DND-41 (cell line): ENCODE measurements around the gene EVL.

Source experiments
- ATAC-seq: fragments of 200-7000 bp; cut with Tn5 transposase; 3 replicates; pipeline ENCODE4 v1.9.1; 2021; ENCODE audit warnings: low read depth; ENCODE audit not compliant: insufficient read depth
- DNase-seq: peaks from one replicate; pipeline ENCODE4 v3.0.0-alpha.2; 2020
- H2AFZ ChIP-seq: 2 replicates; pipeline ENCODE4 v1.6.0; 2012; ENCODE audit warnings: low read depth, low read length
- H3K27ac ChIP-seq: 2 replicates; pipeline ENCODE4 v1.5.1; 2012; ENCODE audit warnings: low read length, inconsistent platforms
- H3K27me3 ChIP-seq: fragments of 200-600 bp; sonication (generic); 2 replicates; pipeline ENCODE4 v1.6.0; 2012; ENCODE audit warnings: low read length, mild to moderate bottlenecking, inconsistent platforms; ENCODE audit not compliant: insufficient read depth, poor library complexity
- H3K36me3 ChIP-seq: 2 replicates; pipeline ENCODE4 v1.5.1; 2012; ENCODE audit warnings: low read length, inconsistent platforms; ENCODE audit not compliant: insufficient read depth
- H3K4me1 ChIP-seq: 2 replicates; pipeline ENCODE4 v1.5.1; 2012; ENCODE audit warnings: mild to moderate bottlenecking, low read length; ENCODE audit not compliant: insufficient read depth
- H3K4me2 ChIP-seq: 2 replicates; pipeline ENCODE4 v1.6.0; 2012; ENCODE audit warnings: mild to moderate bottlenecking, moderate library complexity, low read length, inconsistent platforms; ENCODE audit not compliant: insufficient read depth
- H3K4me3 ChIP-seq, 2 experiments: fragments of 200-600 bp in 1 of 2; shearing (Covaris generic) in 1 of 2; 2 replicates each; pipeline ENCODE4 v1.5.1; 2012 to 2016; ENCODE audit warnings: inconsistent platforms in 2 of 2, low read length in 2 of 2, mild to moderate bottlenecking in 2 of 2, low read depth in 1 of 2, moderate library complexity in 1 of 2
- H3K79me2 ChIP-seq: 2 replicates; pipeline ENCODE4 v1.6.0; 2012; ENCODE audit warnings: low read length, inconsistent platforms; ENCODE audit not compliant: insufficient read depth
- H3K9ac ChIP-seq: 2 replicates; pipeline ENCODE4 v1.6.0; 2012; ENCODE audit warnings: low read depth, mild to moderate bottlenecking, inconsistent platforms, low read length, moderate library complexity
- H3K9me3 ChIP-seq: 2 replicates; pipeline ENCODE4 v1.5.1; 2012; ENCODE audit warnings: low read length, moderate library complexity, mild to moderate bottlenecking, inconsistent platforms; ENCODE audit not compliant: insufficient read depth, severe bottlenecking
- H4K20me1 ChIP-seq: 2 replicates; pipeline ENCODE4 v1.6.0; 2012; ENCODE audit warnings: low read length; ENCODE audit not compliant: insufficient read depth
- CTCF ChIP-seq: IDR thresholded peaks from 2 replicates; pipeline ENCODE4 v1.5.1; 2012; ENCODE audit warnings: borderline replicate concordance, low read length, moderate library complexity, mild to moderate bottlenecking; ENCODE audit not compliant: poor library complexity, severe bottlenecking; ENCODE audit errors: extremely low read depth
- EZH2 ChIP-seq: IDR thresholded peaks from 3 replicates; pipeline ENCODE4 v1.6.1; 2012; ENCODE audit warnings: borderline replicate concordance, low read depth, mild to moderate bottlenecking, moderate library complexity, low read length, inconsistent platforms; ENCODE audit not compliant: severe bottlenecking

The EVL gene

GRCh38 chr14:100165831-100166440, 100.7 kb downstream of the EVL start:
- ATAC-seq (no peak), DNase-seq (no peak)
- H3K79me2 ChIP-seq: no peaks in the 10 kb centered on the region
- H3K4me2 ChIP-seq: no peak overlapping the region
- no peaks in the 10 kb centered on the region for H3K4me1 ChIP-seq
- H3K27me3 ChIP-seq: no peaks in the 10 kb centered on the region
- H3K9me3 ChIP-seq: no peaks in the 10 kb centered on the region
- no peak overlapping the region for H2AFZ ChIP-seq
- H4K20me1 ChIP-seq: no peaks in the 10 kb centered on the region
- H3K9ac ChIP-seq: no peak overlapping the region
- no peak overlapping the region for H3K27ac ChIP-seq
- H3K36me3 ChIP-seq: no peaks in the 10 kb centered on the region
- TF ChIP-seq CTCF (no peak), EZH2 (no peak)
- no peak overlapping the region for H3K4me3 ChIP-seq

GRCh38 chr14:100168506-100168905, 103.3 kb downstream of the EVL start:
- Histone ChIP-seq H3K9ac (no peak overlapping the region), H3K4me2 (no peak overlapping the region), H3K9me3 (no peaks in the 10 kb centered on the region), H3K79me2 (no peaks in the 10 kb centered on the region), H3K4me1 (no peaks in the 10 kb centered on the region), H2AFZ (no peak overlapping the region), H3K27ac (no peak overlapping the region), H4K20me1 (no peaks in the 10 kb centered on the region), H3K36me3 (no peaks in the 10 kb centered on the region), H3K27me3 (no peaks in the 10 kb centered on the region), H3K4me3 (no peak overlapping the region)
- no peak for TF ChIP-seq CTCF
- ATAC-seq (no peak), DNase-seq (no peak)

- Histone ChIP-seq H3K79me2 (no peaks in the 10 kb centered on the region), H2AFZ (no peak overlapping the region), H3K27ac (no peak overlapping the region), H3K4me2 (no peak overlapping the region), H3K9me3 (no peaks in the 10 kb centered on the region), H3K27me3 (no peaks in the 10 kb centered on the region), H3K36me3 (no peaks in the 10 kb centered on the region), H3K9ac (no peak overlapping the region), H3K4me1 (no peaks in the 10 kb centered on the region), H3K4me3 (no peak overlapping the region), H4K20me1 (no peaks in the 10 kb centered on the region)
- no peak for TF ChIP-seq CTCF
- TF ChIP-seq EZH2: no peak
- ATAC-seq (no peak), DNase-seq (no peak)
Observed at GRCh38 chr14:100170880-100171279, 105.7 kb downstream of the EVL start.

- no peak overlapping the region for H3K4me2 ChIP-seq
- no peaks in the 10 kb centered on the region for H3K36me3 ChIP-seq
- no peak overlapping the region for H2AFZ ChIP-seq
- H3K9me3 ChIP-seq: no peaks in the 10 kb centered on the region
- DNase-seq: no peak
- H3K4me1 ChIP-seq: no peaks in the 10 kb centered on the region
- no peak overlapping the region for H3K4me3 ChIP-seq
- no peak overlapping the region for H3K9ac ChIP-seq
- no peak overlapping the region for H3K27ac ChIP-seq
- H4K20me1 ChIP-seq: no peaks in the 10 kb centered on the region
- H3K27me3 ChIP-seq: no peaks in the 10 kb centered on the region
- no peak for TF ChIP-seq CTCF
- TF ChIP-seq EZH2: no peak
- ATAC-seq: no peak
- no peaks in the 10 kb centered on the region for H3K79me2 ChIP-seq
Observed at GRCh38 chr14:100172811-100173210, 107.6 kb downstream of the EVL start.
